Measurements from ENCODE around the gene CTR9. TPM values are rescaled to one million over a fixed set of nuclear protein-coding genes. Genes with fewer than 3 reads are reported as not detected.

CTR9 gene
- total RNA-seq, 1 donor from 2014 or later, result 3.1 TPM

DNA sequence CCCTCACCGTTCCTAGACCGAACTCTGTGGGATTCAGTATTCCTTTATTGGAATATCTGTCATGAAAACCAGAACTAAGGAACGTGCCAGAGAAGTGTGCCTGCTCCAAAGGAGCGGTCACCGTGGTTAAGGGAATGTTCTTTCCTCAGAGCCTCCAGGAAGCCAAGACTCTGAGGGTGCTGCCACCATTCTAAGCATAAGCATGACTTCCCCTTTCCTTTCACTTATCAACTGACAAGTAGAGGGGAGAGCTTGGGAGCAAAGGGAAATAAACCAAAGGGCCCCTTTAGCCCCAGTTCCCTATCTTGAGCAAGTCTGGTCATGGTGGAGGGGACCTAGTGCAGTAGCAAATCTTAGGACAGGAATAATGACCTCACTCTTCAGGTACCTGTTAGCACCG, 26.8 kb downstream of the CTR9 start:
- peaks cover 54 to 67% of the 10 kb centered on the region in 2 donors for H3K36me3 ChIP-seq
- no peaks in the 10 kb centered on the region for H3K4me1 ChIP-seq
- H3K4me3 ChIP-seq, result no peak overlapping the region
- no peaks in the 10 kb centered on the region for H3K9me3 ChIP-seq
- intact Hi-C loops (cut with DNase I), result no loop called here
- DNase-seq (ENCODE audit: low spot score in 2 of 2), result no peak
- peak overlapping the region in 1 of 2 donors; percentile 21 for H3K27ac ChIP-seq
- TF ChIP-seq, protein P1, sequence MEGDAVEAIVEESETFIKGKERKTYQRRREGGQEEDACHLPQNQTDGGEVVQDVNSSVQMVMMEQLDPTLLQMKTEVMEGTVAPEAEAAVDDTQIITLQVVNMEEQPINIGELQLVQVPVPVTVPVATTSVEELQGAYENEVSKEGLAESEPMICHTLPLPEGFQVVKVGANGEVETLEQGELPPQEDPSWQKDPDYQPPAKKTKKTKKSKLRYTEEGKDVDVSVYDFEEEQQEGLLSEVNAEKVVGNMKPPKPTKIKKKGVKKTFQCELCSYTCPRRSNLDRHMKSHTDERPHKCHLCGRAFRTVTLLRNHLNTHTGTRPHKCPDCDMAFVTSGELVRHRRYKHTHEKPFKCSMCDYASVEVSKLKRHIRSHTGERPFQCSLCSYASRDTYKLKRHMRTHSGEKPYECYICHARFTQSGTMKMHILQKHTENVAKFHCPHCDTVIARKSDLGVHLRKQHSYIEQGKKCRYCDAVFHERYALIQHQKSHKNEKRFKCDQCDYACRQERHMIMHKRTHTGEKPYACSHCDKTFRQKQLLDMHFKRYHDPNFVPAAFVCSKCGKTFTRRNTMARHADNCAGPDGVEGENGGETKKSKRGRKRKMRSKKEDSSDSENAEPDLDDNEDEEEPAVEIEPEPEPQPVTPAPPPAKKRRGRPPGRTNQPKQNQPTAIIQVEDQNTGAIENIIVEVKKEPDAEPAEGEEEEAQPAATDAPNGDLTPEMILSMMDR (IDR thresholded peaks at IDR 0.05), result no peak
- no peaks in the 10 kb centered on the region for H3K27me3 ChIP-seq

DNA sequence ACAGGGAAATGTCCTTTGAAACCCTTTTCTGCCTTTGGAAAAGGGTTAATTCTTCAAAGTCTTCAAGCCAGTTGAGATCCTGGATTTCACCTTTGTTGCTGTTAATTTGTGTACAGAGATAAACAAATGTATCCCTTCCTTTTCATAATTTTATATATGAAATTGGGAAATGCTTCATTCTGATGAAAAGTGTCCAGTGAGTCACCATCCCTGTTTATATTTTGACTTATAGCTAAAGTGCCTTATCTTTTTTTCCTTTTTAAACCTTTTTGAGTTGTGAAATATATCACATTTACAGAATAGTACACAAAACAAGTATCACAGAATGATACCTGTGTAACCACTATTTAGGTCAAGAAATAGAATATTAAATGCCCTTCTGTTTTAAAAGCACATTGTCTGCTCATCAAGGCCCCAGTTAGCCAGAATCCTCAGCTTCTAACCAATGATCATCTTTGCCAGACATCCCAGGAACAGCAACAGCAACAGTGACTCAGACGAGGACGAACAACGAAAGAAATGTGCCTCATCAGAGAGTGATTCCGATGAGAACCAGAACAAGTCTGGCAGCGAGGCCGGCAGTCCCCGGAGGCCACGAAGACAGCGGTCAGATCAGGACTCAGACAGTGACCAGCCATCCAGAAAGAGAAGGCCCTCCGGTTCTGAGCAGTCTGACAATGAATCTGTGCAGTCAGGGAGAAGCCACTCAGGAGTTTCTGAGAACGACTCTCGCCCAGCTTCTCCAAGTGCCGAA, 27.3 kb downstream of the CTR9 start:
- peak in 1 of 2 donors; percentile 72 for DNase-seq (ENCODE audit: low spot score in 2 of 2)
- TF ChIP-seq, protein P1 (IDR thresholded peaks at IDR 0.05), result no peak
- no peak overlapping the region for H3K4me3 ChIP-seq
- no peaks in the 10 kb centered on the region for H3K9me3 ChIP-seq
- intact Hi-C loops (cut with DNase I), result no loop called here
- peak overlapping the region in 1 of 2 donors; percentile 27 for H3K27ac ChIP-seq
- no peaks in the 10 kb centered on the region for H3K4me1 ChIP-seq
- H3K36me3 ChIP-seq, result peaks cover 48 to 61% of the 10 kb centered on the region in 2 donors
- no peaks in the 10 kb centered on the region for H3K27me3 ChIP-seq

- no peak for DNase-seq (ENCODE audit: low spot score in 2 of 2)
- no peak overlapping the region for H3K4me3 ChIP-seq
- TF ChIP-seq, protein P1 (IDR thresholded peaks at IDR 0.05), result no peak
- H3K36me3 ChIP-seq, result peaks cover 41 to 54% of the 10 kb centered on the region in 2 donors
- H3K27me3 ChIP-seq, result no peaks in the 10 kb centered on the region
- H3K9me3 ChIP-seq, result no peaks in the 10 kb centered on the region
- H3K27ac ChIP-seq, result no peak overlapping the region
- no peaks in the 10 kb centered on the region for H3K4me1 ChIP-seq
- intact Hi-C loops (cut with DNase I), result no loop called here
Observed at GRCh38 chr11:10779086-10779485, 28.0 kb downstream of the CTR9 start.

- no peak overlapping the region for H3K4me3 ChIP-seq
- no peaks in the 10 kb centered on the region for H3K9me3 ChIP-seq
- H3K4me1 ChIP-seq, result no peaks in the 10 kb centered on the region
- H3K27me3 ChIP-seq, result no peaks in the 10 kb centered on the region
- intact Hi-C loops (cut with DNase I), result no loop called here
- H3K36me3 ChIP-seq, result peaks cover 33 to 45% of the 10 kb centered on the region in 2 donors
- DNase-seq (ENCODE audit: low spot score in 2 of 2), result no peak
- TF ChIP-seq, protein P1 (IDR thresholded peaks at IDR 0.05), result no peak
- no peak overlapping the region for H3K27ac ChIP-seq
Observed at GRCh38 chr11:10780040-10780439, 29.0 kb downstream of the CTR9 start.

- no peak for DNase-seq (ENCODE audit: low spot score in 2 of 2)
- Histone ChIP-seq H3K9me3 (no peaks in the 10 kb centered on the region), H3K27ac (no peak overlapping the region), H3K4me3 (no peak overlapping the region), H3K27me3 (no peaks in the 10 kb centered on the region), H3K4me1 (no peaks in the 10 kb centered on the region), H3K36me3 (peaks cover under 1 to 3% of the 10 kb centered on the region in 2 donors)
- TF ChIP-seq, protein P1 (IDR thresholded peaks at IDR 0.05), result no peak
- intact Hi-C loops (cut with DNase I), result no loop called here
Observed at GRCh38 chr11:10784232-10785145, 33.4 kb downstream of the CTR9 start.

Data from ascending aorta (tissue), 2 donors.